MV-4-11 (cell line): ENCODE data around the gene SLC35F4.

ENCODE experiments used
- DNase-seq: peaks from one replicate; lab custom pipeline; 2025; lab: John Stamatoyannopoulos, UW

SLC35F4 gene

GRCh38 chr14:57848353-57848752 is 17.5 kb downstream of the SLC35F4 start:
- no peak for DNase-seq

GRCh38 chr14:57847706-57848105 is 18.2 kb downstream of the SLC35F4 start:
- no peak for DNase-seq

DNA sequence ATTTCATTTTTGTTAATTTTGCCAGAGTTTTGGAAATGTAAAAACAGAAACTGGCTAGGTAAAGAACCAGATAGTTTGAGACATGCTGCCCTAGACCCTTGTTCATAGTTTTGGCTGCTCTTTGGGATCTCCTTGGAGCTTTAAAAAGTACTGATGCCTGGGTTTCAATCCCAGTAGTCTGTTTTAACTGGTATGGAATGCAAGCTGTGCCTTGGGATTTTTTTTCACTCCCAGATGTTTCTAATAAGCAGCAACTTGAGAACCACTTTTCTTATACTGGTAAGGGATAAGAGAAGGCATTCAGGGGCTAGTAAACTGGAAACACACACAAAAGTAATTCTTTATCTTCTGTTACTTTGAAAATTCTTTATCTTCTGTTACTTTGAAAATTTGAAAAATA is 18.8 kb downstream of the SLC35F4 start:
- no peak for DNase-seq

DNA sequence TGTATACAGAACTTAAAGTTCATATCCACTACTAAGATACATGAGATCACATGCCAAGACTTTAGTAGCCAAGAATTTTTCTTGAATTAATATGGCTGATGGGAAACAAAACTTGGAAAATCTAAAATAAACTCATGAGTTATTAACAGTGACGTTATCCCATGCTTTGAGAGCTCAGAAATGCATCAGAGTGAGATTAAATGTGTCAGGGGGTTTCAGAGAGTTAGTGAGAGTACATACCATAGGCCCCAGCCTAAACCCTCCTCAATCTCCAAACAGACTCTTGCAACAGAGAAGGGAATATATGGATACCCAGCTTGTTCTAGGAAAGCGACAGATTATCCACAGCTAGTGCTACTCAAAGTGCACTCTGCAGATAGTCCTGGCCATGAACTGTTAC is 19.3 kb downstream of the SLC35F4 start:
- DNase-seq = no peak

DNA sequence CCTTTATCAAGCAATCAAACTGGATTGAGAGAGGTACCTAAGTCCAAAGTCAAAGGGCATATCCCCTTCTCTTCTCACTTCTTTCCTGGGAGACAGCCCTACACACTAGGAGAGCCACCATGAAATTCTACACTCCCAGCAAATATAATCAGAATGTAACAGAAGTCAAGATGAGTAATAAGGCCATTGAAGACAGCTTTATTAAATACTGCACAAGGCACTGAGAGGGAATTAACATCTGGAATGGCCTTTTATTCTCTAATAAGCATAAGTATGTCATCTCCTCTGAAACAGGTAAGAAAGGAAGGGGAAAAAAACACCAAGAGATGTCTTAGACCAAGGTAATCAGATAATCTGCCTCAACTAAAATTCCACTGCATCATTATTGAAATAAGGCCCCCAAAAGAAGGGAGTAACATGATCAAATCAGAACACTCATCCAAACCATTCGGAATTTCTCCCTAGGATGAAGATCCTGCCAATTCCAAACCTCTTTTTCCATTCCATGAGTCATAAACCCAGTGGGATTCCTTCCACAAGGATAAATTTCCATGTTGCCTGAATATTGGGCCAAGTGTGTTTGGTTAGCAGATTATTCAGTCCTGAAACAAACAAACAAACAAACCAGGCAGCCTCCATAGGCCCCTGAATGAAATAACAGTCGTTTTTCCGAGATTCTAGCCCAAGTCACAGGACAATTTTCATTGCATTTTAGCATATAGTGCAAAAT is 19.9 kb downstream of the SLC35F4 start:
- no peak for DNase-seq

DNA sequence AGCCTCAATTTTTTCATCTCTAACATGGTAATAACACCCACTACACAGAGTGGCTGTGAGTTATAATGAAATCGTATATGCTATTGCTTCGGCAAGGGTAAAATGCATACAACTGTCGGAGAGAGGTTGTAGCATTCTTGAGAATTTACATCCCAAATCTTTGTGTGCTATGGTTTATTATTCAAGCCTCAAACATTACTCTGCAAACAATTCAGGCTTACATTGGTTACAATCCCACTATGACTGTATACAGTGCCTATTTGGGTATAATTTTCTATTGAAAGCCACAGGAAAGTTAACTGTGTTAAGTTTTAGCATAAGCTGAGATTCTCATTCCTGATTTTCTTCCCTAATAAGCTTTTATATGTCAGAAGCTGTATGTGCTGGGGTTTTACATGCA is 20.6 kb downstream of the SLC35F4 start:
- no peak for DNase-seq

- DNase-seq = no peak
Observed at GRCh38 chr14:57837267-57837666, 28.6 kb downstream of the SLC35F4 start.

DNA sequence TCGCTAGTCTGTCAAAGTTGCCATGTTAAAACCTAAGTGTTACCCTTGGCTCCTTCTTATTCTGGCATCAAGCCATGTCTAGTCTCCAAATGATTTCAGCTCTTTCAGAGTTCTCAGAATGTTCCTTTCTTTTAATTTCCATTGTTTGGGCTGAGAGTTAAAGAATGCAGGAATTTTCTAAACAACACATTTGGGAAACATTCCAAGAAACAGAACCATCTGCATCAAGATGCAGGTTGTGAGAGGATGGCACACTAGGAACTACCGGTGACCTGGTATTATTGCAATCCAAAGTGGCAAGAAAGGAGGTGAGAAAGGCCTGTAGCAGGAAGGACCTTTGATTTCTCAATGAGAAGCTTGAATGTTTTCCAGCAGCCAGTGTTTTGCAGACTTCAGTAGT is 30.1 kb downstream of the SLC35F4 start:
- DNase-seq = no peak

GRCh38 chr14:57834961-57835360 is 30.9 kb downstream of the SLC35F4 start:
- no peak for DNase-seq

GRCh38 chr14:57834001-57834598 is 31.8 kb downstream of the SLC35F4 start:
- DNase-seq = no peak

DNA sequence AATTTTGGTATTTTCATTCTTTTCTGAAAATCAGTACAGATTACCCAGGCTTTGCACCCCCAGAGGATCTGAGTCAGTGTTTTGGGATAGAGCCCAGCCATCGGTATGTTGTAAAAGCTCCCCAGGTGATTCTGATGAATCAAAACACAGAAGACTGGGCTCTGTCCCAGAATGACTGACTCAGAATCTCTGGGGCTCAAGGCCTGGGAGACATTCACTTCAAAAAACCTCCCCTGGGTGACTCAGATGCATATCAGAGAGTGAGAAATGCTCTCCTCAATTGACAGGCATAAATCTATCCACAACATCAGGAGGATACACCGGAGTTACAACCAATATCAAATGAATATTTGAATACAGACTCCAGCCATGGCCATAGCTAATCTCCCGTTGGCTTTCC is 32.6 kb downstream of the SLC35F4 start:
- no peak for DNase-seq

DNA sequence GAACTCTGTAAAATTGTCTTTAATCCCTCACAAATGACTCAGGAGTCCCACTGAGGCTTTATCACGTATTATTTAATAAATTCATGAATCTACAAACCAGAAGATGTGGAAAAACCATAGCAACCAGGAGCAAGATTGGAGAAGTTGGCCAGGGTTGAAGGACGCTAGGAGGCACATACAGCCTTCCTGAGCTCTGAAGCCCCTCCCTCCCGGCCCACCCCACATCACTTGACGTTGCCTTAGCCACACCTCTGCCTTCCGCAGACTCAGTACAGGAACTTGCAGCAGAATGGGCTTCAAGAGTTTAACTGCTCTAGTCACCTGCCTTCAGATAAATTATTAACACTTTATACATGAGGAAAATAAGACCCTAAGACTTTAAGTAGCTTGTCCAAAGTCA is 33.9 kb downstream of the SLC35F4 start:
- no peak for DNase-seq

GRCh38 chr14:57828713-57829112 is 37.2 kb downstream of the SLC35F4 start:
- no peak for DNase-seq

GRCh38 chr14:57823015-57823660 is 42.8 kb downstream of the SLC35F4 start:
- DNase-seq = no peak

- DNase-seq = no peak
Observed at GRCh38 chr14:57822081-57822480, 43.8 kb downstream of the SLC35F4 start.

DNA sequence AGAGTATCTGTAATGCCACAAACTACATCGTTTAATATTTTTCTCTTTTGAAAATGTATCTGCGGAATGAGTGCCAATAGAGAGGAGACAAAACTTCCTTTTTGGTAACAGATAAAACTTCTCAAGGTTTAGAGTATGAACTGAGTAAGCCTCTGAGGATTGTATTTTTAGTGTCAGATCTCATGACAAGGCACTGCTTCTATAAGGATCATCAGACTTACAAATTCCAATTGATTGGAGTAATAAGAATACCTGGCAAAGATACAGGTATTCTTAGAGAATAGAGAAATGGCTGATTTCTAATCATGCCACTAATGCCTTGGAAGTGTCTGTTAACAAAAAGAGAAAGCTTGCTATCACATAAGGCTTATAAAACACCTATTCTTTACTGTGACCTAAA is 45.3 kb downstream of the SLC35F4 start:
- no peak for DNase-seq

- no peak for DNase-seq
Observed at GRCh38 chr14:57818511-57818910, 47.4 kb downstream of the SLC35F4 start.

DNA sequence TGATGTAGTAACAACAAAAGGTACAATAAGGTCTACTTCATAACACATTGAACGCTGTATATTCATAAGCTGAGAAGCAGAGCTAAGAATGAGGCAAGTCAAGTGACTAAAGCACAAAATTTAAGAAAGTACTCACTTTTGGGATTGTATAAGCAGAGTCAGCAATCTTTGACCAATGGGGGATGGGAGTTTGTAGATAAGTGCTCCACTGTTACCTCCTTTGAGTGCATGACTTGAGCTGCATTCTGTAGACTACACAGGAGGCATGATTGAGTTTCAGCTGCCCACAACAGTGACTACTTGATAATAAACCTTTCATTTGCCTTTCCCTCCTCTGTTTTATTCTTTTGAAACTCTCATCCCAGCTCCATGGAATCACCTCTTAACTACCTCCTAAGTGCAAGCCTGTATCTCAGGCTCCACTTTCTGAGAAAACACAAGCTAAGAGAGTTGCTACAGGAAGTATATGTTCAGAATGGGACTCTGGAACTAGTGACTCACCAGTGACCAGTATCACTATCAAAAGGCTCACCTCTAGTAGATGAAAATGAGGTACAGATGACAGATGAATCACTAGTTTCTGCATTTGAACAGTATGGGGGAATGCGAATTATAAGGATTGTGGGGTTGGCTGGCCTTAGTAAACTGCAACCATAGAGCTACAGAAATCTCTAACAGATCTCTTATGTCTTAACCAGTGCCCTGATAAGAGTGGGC is 49.2 kb downstream of the SLC35F4 start:
- no peak for DNase-seq

GRCh38 chr14:57814726-57815125 is 51.2 kb downstream of the SLC35F4 start:
- no peak for DNase-seq

DNA sequence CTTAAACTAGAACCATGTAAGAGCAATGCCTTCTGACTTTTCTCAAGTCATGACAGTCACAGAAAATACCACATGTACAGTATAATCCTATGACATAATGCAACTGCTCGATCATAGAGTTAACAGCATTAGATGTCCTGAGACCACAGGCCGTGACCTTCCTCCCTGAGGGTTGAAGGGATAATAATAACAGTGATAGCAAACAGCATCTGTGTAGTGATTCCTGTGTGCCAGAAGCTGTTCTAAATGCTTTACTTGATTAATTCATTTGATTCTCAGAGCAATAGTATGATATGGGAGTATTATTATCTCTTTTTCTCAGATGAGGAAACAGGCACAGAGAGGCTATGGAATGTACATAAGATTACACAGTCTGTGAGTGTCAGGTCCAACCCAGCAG is 53.2 kb downstream of the SLC35F4 start:
- no peak for DNase-seq

DNA sequence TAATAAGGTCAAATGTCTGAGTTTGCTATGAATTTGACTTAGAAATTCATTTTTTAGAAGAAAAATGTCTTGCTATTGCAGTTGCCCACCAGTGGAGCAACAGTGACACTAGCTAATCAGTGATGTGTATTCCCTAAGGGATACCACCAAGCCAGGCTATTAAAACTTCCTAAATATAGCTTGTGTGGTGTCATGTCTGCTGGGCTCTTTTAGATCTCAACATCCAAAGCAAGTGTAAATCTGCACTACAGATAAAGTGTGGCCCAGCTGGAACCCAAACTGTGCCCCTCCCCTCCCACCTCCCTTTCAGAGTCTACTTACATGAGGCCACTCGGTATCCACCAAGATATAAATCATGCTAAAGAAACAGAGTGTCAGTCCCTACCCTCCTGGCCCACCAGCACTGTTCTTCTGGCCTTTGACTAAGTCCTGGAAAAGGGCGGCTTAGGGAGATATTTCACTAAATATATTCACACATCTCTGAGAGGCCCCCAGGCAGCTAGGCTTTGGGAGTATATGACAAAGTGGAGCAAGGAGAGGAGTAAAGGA is 53.8 kb downstream of the SLC35F4 start:
- DNase-seq = no peak

DNA sequence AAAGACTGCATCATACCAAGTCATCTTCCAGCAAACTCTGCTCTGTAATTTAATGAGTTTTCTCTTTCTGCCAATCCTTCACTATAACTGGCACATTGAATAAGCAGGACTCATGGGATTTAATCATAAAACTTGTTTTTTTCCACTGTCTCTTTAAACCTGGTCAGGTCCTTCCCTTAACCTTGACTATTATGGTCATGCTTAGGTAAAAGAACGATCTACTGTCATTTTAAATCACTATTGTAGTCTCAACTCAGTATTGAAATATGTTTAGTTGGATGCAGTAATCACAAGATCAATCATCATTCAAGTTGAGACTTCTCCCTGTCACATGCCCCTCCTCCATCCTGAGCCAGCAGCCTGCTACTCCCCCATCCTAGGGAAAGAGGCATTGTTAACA is 56.1 kb downstream of the SLC35F4 start:
- DNase-seq = no peak

DNA sequence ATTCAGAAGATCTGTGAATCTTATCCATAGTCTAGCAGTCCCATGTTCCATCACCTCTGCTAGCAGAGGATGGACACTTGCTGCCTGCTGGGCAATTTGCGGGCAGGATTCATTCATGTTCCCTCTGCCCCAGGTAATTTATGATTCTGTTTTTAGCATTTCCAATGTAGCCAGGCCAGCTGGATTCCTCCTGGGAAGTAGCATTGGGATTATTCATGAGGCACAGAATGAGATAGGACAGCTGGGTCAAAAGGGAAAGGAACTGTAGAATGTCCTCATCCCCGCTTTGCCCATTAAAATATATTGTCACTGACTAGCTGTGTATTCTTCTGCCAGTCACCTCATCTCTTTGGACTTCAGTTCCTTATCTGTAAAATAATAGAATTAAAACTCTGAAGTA is 68.7 kb downstream of the SLC35F4 start:
- DNase-seq = no peak
